GM21529 (cell line): ENCODE measurements around the gene SLCO2A1.
"Not testable (repeated sequence)": the region's sequence is repeated elsewhere in the genome, so short reads cannot be mapped to it uniquely, and the experiment has no call there.

Experiments
- ATAC-seq: cut with Tn5 transposase; IDR thresholded peaks from one replicate; pipeline ENCODE4 v1.9.1; 2021; ENCODE audit not compliant: unreplicated experiment

SLCO2A1 gene

GRCh38 chr3:134029734-134030378, at the start of gene SLCO2A1:
Gene SLCO2A1 (minus strand): TSS chr3:134029925. CDS start chr3:134029802, 123 bp downstream.
- ATAC-seq = no peak

DNA sequence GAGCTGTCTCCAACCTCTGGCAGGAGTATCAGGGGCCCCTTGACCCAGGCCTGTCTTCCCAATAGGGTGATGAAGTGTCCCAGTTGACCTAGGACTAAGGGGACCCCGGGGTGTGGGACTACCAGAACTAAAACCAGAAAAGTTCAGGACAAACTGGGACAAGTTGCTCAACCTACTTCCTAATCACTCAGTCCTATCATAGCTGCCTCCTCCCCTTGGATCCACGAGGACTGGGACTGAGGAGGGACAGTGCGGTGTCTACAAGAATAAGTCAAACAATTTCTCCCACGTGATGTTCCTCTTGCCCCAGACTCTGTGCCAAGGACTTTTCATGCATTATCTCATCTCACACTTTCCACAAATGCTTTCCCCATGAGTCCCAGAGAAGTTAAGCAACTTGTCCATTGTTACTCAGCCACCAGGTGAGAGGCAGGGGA, 49.4 kb upstream of the SLCO2A1 start:
- ATAC-seq = no peak

GRCh38 chr3:134078169-134078831, 48.6 kb upstream of the SLCO2A1 start:
- no peak for ATAC-seq

DNA sequence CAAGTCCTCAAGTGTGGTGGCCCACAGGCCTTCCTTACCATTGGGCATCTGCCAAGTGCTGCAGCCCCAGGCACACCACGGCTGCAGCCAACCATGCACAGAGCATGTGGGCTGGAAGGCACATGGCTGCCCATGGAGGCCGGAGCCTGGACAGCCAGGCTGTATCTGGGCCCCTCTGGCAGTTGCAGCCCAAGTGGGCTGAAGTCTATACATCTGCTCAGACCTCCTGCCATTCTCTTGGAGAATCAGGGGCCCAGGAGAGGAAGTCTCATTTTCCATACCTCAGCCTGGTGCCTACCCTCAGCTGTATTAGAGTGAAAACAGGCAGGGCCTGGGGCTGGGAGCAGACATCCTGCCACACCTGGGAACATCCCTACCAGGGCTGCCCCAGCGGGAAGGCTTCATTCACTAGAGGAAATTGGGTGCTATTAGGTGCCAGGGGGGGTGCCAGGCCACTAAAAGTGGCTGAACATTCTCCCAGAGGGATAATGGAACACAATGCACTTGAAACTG, 48.0 kb upstream of the SLCO2A1 start:
- no peak for ATAC-seq

DNA sequence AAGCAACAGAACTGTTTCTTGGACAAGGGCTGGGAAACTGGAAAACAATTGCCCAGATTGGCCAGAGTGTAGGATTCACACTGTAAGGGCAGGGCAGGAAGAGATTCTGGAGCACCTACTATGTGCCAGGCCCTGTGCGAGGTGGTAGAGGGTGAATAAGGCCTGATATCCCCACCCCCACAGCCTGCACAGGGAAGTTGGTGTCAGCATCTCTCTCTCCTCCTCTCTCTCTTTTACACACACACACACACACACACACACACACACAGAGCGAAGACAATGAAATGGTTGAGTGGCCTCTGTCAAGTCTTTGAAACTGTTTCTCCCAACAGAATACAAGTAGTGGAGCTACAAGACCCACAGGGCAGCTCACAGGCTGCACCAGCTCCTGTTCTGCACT, 47.1 kb upstream of the SLCO2A1 start:
- ATAC-seq = no peak

GRCh38 chr3:134075846-134076245, 46.1 kb upstream of the SLCO2A1 start:
- no peak for ATAC-seq

- no peak for ATAC-seq
Measured at GRCh38 chr3:134075568-134075825, 45.8 kb upstream of the SLCO2A1 start.

- ATAC-seq = no peak
Measured at GRCh38 chr3:134074790-134075567, 45.3 kb upstream of the SLCO2A1 start.

- ATAC-seq = no peak
Measured at GRCh38 chr3:134074001-134074789, 44.5 kb upstream of the SLCO2A1 start.

DNA sequence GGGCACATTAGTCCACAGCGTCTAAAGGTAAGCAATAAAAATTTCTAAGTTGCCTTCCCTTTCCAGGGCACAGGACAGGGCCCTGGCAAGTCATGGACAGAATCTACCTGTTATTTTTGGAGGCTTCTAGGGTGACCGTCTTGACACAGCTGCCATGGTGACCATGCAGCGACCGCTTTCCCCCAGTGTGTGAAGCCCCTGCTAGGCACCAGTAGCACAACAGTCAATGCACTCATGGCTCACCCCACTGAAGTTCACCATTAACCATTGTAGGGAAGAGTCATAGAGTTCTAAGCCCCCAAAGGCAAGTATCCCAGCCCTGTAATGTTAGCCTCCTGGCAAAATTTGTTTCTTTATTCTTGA, 43.8 kb upstream of the SLCO2A1 start:
- ATAC-seq = no peak

- no peak for ATAC-seq
Measured at GRCh38 chr3:134072881-134073582, 43.3 kb upstream of the SLCO2A1 start.

DNA sequence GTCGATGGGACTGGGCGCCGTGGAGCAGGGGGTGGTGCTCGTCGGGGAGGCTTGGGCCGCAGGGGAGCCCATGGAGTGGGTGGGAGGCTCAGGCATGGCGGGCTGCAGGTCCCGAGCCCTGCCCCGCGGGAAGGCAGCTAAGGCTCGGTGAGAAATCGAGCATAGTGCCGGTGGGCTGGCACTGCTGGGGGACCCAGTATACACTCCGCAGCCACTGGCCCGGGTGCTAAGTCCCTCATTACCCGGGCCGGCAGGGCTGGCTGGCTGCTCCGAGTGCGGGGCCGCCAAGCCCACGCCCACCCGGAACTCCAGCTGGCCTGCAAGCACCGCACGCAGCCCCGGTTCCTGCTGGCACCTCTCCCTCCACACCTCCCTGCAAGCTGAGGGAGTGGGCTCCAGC, 40.6 kb upstream of the SLCO2A1 start:
- not testable (repeated sequence) for ATAC-seq

DNA sequence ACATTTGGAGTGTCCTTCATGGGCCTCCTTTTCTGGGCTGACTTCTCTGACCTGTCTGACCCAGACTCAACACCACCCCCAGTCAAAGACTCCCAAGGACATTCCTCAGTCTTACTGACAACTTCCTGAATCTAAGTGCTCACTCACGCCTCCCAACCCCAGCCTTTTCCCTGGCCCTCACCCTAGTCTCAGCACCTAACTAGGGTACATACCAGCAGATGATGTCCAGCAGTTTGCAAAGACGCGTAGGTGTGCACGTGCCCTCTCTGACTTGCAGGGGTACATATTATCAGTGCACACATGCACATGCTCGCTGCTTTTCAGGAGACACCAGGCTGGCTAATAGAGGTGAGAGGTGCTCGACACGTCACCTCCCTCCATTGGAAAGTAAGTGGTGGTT, 38.7 kb upstream of the SLCO2A1 start:
- ATAC-seq = no peak

DNA sequence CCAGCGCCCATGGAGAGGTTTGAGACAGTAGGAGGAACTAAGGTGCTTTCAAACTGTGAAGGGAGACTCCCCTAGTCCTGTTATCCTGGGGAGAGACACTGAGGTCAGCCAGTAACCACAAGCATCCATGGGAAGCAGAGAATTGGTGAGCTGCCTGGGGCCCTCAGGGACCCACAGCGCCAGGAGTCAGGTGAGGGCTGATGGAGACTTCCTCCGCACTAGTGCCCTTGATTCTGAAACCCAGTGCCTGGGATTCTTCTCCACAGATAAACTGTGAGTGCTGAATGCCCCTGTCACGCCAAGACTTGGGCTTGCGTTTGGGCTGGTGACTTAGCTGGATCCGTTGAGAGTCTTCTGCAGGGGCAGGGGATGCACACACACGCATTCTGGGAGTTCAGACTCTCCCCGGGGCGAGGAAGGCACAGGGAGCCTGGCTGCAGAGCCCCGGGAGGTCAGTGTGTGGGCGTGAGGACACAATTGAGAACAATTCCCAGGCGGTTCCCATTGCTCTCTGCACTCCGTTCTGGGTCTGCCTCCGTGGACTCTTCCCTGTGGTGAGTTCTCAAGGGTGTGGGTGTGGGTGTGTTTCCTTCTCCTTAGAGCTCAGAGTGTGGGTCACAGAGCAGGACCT, 37.9 kb upstream of the SLCO2A1 start:
- no peak for ATAC-seq

GRCh38 chr3:134066651-134067530, 37.2 kb upstream of the SLCO2A1 start:
- no peak for ATAC-seq

- ATAC-seq = no peak
Measured at GRCh38 chr3:134066158-134066541, 36.4 kb upstream of the SLCO2A1 start.

- ATAC-seq = no peak
Measured at GRCh38 chr3:134065252-134066157, 35.8 kb upstream of the SLCO2A1 start.

DNA sequence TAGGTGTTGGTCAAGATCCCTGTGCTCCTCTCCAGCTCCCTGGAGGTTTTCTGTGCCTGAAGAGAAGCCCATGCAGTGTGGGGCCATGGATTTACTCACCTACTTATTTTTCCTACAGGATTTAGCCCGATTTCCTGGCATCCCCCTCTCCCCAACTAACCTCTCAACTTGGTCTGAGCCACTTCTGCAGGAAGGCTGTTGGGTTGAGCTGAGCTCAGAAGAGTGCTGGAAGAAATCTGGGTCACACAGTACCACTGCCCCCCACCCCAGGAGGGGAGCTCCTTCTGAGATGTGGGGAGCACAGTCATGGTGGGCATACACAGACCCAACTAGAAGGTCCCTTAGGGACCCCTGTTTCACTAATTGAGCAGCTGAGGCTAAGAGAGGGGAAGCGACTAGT, 34.4 kb upstream of the SLCO2A1 start:
- no peak for ATAC-seq
